Measurements from ENCODE around the gene C1QL1. TPM values are rescaled to one million over a fixed set of nuclear protein-coding genes. Genes with fewer than 3 reads are reported as not detected.

The C1QL1 gene
- total and polyA plus RNA-seq, 2 of the 13 experiments (the other 11 are each of a cell fraction or from before 2014, with no cell fraction given), result 0.11 TPM

- TF ChIP-seq PATZ1 (CRISPR knock-in tag; IDR thresholded peaks at IDR 0.05) (peak; percentile 39; the same call in 1 of the 2 replicates), ARNTL (CRISPR knock-in tag; IDR thresholded peaks at IDR 0.05) (no peak), MTA1 (CRISPR knock-in tag; IDR thresholded peaks at IDR 0.05; ENCODE audit: borderline replicate concordance) (no peak), ZNF20 (CRISPR knock-in tag; IDR thresholded peaks at IDR 0.05) (no peak), CHCHD3 (CRISPR knock-in tag; IDR thresholded peaks at IDR 0.05) (no peak), ZNF598 (CRISPR knock-in tag; IDR thresholded peaks at IDR 0.05; ENCODE audit: borderline replicate concordance) (no peak), ZNF33B (CRISPR knock-in tag; IDR thresholded peaks at IDR 0.05) (no peak), FOSL1 (CRISPR knock-in tag; IDR thresholded peaks at IDR 0.05; ENCODE audit: borderline replicate concordance) (peak; percentile 64), ZSCAN25 (CRISPR knock-in tag; IDR thresholded peaks at IDR 0.05) (peak; percentile 91), ZNF142 (CRISPR knock-in tag; IDR thresholded peaks at IDR 0.05) (no peak), CHD4 (IDR thresholded peaks at IDR 0.05; ENCODE audit: borderline replicate concordance, low read length) (no peak), NBN (conservative IDR thresholded peaks at IDR 0.05) (no peak), HMGXB4 (CRISPR knock-in tag; IDR thresholded peaks at IDR 0.05; ENCODE audit: borderline replicate concordance in 1 of 2, low read depth in 1 of 2) (0 out of 4 replicates have a peak, but pooled peaks of 1 of the 2 experiments have one; percentile 51), ZNF75D (CRISPR knock-in tag; IDR thresholded peaks at IDR 0.05; ENCODE audit: borderline replicate concordance) (no peak), RXRB (CRISPR knock-in tag; IDR thresholded peaks at IDR 0.05; ENCODE audit: borderline replicate concordance) (peak; percentile 22; the same call in 1 of the 2 replicates), STAG1 (CRISPR knock-in tag; IDR thresholded peaks at IDR 0.05) (peak; percentile 59), PAF1 (CRISPR knock-in tag; IDR thresholded peaks at IDR 0.05) (no peak)
Observed at GRCh38 chr17:45016823-45017222, 48.7 kb upstream of the C1QL1 start (continued).

Data from HepG2 (cell line).